WTC11 (cell line): ENCODE results near the gene TMEM121B.

Source experiments
- ATF3 ChIP-seq: sonication (generic); formaldehyde crosslinking; conservative IDR thresholded peaks from 2 replicates; pipeline ENCODE4 v1.8.1; 2022; ENCODE audit warnings: mild to moderate bottlenecking, missing genetic modification reagents
- CREB1 ChIP-seq: sonication (generic); formaldehyde crosslinking; IDR thresholded peaks from 2 replicates; pipeline ENCODE4 v1.8.0; 2023; ENCODE audit warnings: mild to moderate bottlenecking, missing genetic modification reagents
- CTCF ChIP-seq: fragments of 200-600 bp; IDR thresholded peaks from 2 replicates; pipeline ENCODE4 v1.8.0; 2022; ENCODE audit warnings: antibody characterized with exemption
- KAT7 ChIP-seq: sonication (generic); formaldehyde crosslinking; IDR thresholded peaks from 2 replicates; pipeline ENCODE4 v1.8.1; 2023; ENCODE audit warnings: missing genetic modification reagents, mild to moderate bottlenecking, borderline replicate concordance
- MYBL2 ChIP-seq: sonication (generic); formaldehyde crosslinking; IDR thresholded peaks from 2 replicates; pipeline ENCODE4 v1.8.1; 2023; ENCODE audit warnings: mild to moderate bottlenecking, moderate library complexity, missing genetic modification reagents
- TCF7 ChIP-seq: sonication (generic); formaldehyde crosslinking; IDR thresholded peaks from 2 replicates; pipeline ENCODE4 v1.8.0; 2022; ENCODE audit warnings: mild to moderate bottlenecking, low read depth, missing genetic modification reagents, moderate library complexity
- ZBTB21 ChIP-seq: sonication (generic); formaldehyde crosslinking; IDR thresholded peaks from 2 replicates; pipeline ENCODE4 v1.8.1; 2023; ENCODE audit warnings: mild to moderate bottlenecking, missing genetic modification reagents, borderline replicate concordance
- ZNF138 ChIP-seq: sonication (generic); formaldehyde crosslinking; conservative IDR thresholded peaks from 2 replicates; pipeline ENCODE4 v1.8.1; 2022; ENCODE audit warnings: mild to moderate bottlenecking, moderate library complexity, missing genetic modification reagents

- TF ChIP-seq ZBTB21 (no peak), CTCF (no peak), TCF7 (no peak), ZNF138 (CRISPR knock-in tag) (no peak), MYBL2 (CRISPR knock-in tag) (no peak), KAT7 (CRISPR knock-in tag) (no peak), ATF3 (CRISPR knock-in tag) (no peak), CREB1 (CRISPR knock-in tag) (no peak)
Measured at GRCh38 chr22:17162731-17163130, 41.6 kb upstream of the TMEM121B start.
